ENCODE measurements around the gene MAPKAPK2.

Gene MAPKAPK2

DNA sequence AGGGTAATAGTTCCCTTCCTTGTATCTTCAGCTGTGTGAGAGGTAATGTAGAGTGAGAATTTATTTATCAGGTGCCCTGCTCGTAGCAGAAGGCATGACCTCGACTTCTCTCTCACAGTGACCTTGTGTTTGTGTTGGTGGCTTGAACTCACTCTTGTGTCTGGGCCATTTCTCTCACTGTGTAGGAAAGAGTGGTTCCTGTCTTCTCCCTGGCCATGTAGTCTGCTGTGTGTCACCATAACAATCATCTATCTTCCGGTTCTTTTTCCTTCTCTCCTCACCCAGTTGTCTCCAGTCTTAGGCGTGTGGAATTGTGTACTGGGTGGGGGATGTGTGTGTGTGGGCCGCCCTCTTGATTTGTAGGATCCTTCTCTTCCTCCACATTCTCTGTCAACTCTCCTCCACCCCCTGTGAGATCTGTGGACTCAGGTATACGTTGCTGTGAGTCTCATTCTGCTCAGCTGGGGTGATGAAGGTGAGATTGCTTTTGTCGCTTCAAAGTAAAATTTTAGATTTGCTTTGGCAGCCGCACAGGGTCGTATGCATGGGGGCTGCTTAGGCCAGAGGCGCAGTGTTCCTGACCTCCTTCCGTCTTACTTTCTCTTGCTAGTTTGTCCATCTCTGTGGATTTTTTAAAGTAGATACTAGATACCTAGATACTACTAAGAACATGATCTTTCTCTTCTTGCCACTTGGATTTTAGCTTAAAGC is 31.6 kb downstream of the MAPKAPK2 start:
- H3K4me3 Mint-ChIP-seq: no peak overlapping the region
- no peaks in the 10 kb centered on the region for H3K36me3 Mint-ChIP-seq (ENCODE audit: low read depth)
- peak overlapping the region; percentile 8 to 90 (median 18) for H3K27ac Mint-ChIP-seq
- H3K27me3 Mint-ChIP-seq (ENCODE audit: low read depth): no peaks in the 10 kb centered on the region
- TF ChIP-seq, protein P1, sequence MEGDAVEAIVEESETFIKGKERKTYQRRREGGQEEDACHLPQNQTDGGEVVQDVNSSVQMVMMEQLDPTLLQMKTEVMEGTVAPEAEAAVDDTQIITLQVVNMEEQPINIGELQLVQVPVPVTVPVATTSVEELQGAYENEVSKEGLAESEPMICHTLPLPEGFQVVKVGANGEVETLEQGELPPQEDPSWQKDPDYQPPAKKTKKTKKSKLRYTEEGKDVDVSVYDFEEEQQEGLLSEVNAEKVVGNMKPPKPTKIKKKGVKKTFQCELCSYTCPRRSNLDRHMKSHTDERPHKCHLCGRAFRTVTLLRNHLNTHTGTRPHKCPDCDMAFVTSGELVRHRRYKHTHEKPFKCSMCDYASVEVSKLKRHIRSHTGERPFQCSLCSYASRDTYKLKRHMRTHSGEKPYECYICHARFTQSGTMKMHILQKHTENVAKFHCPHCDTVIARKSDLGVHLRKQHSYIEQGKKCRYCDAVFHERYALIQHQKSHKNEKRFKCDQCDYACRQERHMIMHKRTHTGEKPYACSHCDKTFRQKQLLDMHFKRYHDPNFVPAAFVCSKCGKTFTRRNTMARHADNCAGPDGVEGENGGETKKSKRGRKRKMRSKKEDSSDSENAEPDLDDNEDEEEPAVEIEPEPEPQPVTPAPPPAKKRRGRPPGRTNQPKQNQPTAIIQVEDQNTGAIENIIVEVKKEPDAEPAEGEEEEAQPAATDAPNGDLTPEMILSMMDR (IDR thresholded peaks at IDR 0.05; ENCODE audit: unreplicated experiment in 3 of 3): no peak
- H3K4me1 Mint-ChIP-seq: peaks cover 72% of the 10 kb centered on the region
- no peaks in the 10 kb centered on the region for H3K9me3 Mint-ChIP-seq

DNA sequence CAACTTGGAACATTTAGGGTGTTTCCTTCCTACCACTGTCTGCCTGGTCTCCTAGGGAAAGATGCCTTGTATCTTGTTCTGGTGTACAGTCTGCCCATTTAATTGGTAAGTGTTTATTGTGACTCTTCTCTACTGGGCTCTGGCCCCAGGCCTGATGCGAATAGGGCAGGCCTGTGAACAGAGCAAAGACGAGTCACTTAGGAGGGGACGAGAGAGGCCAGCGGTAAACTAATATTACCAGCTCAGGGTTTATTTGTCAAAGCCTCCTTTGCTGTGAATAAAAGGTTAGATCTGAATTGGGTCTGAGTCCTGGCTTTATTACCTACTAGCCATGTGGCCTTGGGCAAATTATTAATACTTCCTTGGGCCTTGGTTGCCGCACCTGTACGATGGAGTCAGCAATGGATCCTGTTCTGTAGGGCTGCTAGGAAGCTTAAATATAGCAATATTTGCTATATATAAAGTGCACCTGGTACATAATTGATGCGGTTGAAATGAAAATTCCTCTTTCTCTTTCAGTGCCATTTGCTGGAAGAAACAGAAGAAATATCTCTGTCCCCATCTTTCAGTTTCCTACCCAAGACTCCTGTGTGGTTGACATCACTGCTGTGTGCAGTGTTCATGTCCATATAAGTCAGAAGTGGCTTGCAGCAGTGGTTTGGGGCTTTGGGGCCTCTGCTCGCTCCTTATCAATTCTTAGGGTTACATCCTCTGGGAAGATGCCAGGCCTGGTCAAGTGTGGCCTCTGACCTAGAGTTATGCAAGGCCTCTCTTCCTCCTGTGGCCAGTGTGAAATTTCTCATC is 32.4 kb downstream of the MAPKAPK2 start:
- H3K27me3 Mint-ChIP-seq (ENCODE audit: low read depth): no peaks in the 10 kb centered on the region
- H3K27ac Mint-ChIP-seq: peak overlapping the region in 1 of 3 experiments; percentile 25
- no peaks in the 10 kb centered on the region for H3K9me3 Mint-ChIP-seq
- H3K4me3 Mint-ChIP-seq: no peak overlapping the region
- H3K36me3 Mint-ChIP-seq (ENCODE audit: low read depth): no peaks in the 10 kb centered on the region
- TF ChIP-seq, protein P1 (IDR thresholded peaks at IDR 0.05; ENCODE audit: unreplicated experiment in 3 of 3): no peak
- H3K4me1 Mint-ChIP-seq: peaks cover 68% of the 10 kb centered on the region

DNA sequence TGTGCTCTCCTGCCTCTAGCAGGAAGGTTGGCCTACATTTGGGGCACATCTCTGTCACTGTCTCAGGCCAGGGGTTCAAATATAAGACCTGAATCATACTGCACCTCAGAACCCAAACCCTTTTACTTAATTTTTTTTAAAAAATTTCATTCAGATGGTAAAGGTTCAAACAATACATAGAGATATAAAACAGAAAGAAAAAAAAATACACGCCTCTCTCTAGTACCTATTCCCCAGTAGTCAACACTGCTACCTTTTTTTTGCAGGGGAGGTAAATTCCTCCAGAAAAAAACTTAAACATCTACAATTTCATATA is 32.9 kb downstream of the MAPKAPK2 start:
- no peaks in the 10 kb centered on the region for H3K36me3 Mint-ChIP-seq (ENCODE audit: low read depth)
- no peaks in the 10 kb centered on the region for H3K9me3 Mint-ChIP-seq

DNA sequence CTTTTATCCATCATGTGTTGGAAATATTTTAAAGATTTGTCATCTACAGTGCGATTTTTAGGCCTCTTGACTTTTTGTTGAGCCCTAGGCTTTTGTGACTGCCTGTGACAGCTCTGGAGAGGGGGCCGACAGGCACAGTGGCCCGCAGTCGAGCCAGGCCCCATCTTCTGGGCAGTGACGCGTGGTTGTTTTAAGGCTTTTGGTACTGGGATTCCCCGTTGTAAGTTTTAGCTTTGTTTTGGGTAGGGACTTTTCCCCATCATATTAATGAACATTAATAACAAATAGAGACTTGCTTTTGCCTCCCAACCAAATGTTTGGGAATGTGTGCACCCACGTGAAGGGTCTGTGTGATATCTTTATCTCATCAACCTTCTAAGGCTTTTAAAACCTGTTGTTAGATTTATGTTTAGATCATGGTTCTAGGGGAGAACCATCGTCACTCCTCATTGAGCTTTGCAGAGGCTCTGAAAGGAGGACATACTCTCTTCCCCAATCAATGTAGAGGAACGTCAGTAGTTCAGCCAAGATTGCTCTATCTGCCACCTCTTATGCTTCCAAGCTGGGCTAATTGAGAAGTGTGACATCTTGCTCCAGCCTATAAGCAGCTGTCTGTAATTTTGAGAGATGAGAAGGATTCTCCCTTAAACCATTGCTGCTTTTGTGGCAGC is 34.6 kb downstream of the MAPKAPK2 start:
- no peaks in the 10 kb centered on the region for H3K27me3 Mint-ChIP-seq (ENCODE audit: low read depth)
- H3K36me3 Mint-ChIP-seq (ENCODE audit: low read depth): no peaks in the 10 kb centered on the region
- H3K27ac Mint-ChIP-seq: peak overlapping the region in 1 of 3 experiments; percentile 27
- no peaks in the 10 kb centered on the region for H3K9me3 Mint-ChIP-seq
- TF ChIP-seq, protein P1 (IDR thresholded peaks at IDR 0.05; ENCODE audit: unreplicated experiment in 3 of 3): no peak
- H3K4me1 Mint-ChIP-seq: peaks cover 71% of the 10 kb centered on the region
- no peak overlapping the region for H3K4me3 Mint-ChIP-seq

More for the DNA sequence above, 32.9 kb downstream of the MAPKAPK2 start:
- Mint-ChIP-seq H3K27me3 (ENCODE audit: low read depth) (no peaks in the 10 kb centered on the region), H3K4me1 (peaks cover 69% of the 10 kb centered on the region), H3K27ac (peak overlapping the region in 1 of 3 experiments; percentile 25), H3K4me3 (no peak overlapping the region)
- TF ChIP-seq, protein P1 (IDR thresholded peaks at IDR 0.05; ENCODE audit: unreplicated experiment in 3 of 3): no peak

DNA sequence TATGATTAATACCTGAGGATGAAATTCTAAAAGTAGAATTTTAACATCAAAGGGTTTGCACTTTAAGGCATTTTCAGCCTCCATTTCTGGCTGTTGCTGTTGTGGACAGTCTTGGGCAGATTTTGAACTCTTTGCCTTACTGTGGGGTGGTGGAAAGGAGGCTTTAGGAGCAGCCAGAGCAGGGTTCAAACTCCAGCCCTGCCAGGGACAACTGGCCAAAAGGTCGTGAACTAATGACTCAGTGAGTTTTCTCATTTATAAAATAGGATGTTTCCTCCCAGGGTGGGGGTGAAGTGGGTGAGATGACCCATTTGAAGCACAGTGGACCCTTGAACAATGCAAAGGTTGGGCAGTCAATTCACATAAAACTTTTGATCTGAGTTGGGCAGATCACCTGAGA is 36.7 kb downstream of the MAPKAPK2 start:
- no peak overlapping the region for H3K4me3 Mint-ChIP-seq
- H3K27me3 Mint-ChIP-seq (ENCODE audit: low read depth): no peaks in the 10 kb centered on the region
- TF ChIP-seq, protein P1 (IDR thresholded peaks at IDR 0.05; ENCODE audit: unreplicated experiment in 3 of 3): no peak
- no peak overlapping the region for H3K27ac Mint-ChIP-seq
- H3K36me3 Mint-ChIP-seq (ENCODE audit: low read depth): no peaks in the 10 kb centered on the region
- H3K4me1 Mint-ChIP-seq: peaks cover 65% of the 10 kb centered on the region
- H3K9me3 Mint-ChIP-seq: no peaks in the 10 kb centered on the region
